MCF 10A (cell line): ENCODE data around the gene COX14. TPM values are rescaled to one million over a fixed set of nuclear protein-coding genes. Genes with fewer than 3 reads are reported as not detected.

ENCODE experiments used
- BruUV-seq: library from RNA; stranded (reverse); fragments of 400-500 nt; replicated peaks from 2 replicates; lab custom pipeline; 2021; lab: Mats Ljungman, UMichigan
- CTCF ChIA-PET: fragments of 300-600 bp; sonication (Branson Sonifier 250); formaldehyde crosslinking; extraction: SDS; loops from one replicate; lab custom pipeline; 2021; ENCODE audit warnings: antibody characterized with exemption, inconsistent platforms; lab: Yijun Ruan, JAX
- POLR2A ChIA-PET: fragments of 300-600, 350-650 bp; sonication (Branson Sonifier 250); formaldehyde crosslinking; extraction: SDS; loops from one replicate; lab custom pipeline; 2020; ENCODE audit warnings: antibody characterized with exemption, inconsistent platforms; lab: Yijun Ruan, JAX
- DNase-seq: peaks from one replicate; pipeline ENCODE4 v3.0.0-alpha.2; 2018; ENCODE audit not compliant: unreplicated experiment
- H3K27ac Mint-ChIP-seq: one replicate; pipeline ENCODE4 v1.8.0; 2022; ENCODE audit warnings: mild to moderate bottlenecking, low read depth, mixed read lengths; ENCODE audit not compliant: unreplicated experiment
- H3K27me3 Mint-ChIP-seq: one replicate; pipeline ENCODE4 v1.8.0; 2022; ENCODE audit warnings: mixed read lengths; ENCODE audit not compliant: insufficient read depth, unreplicated experiment
- H3K36me3 Mint-ChIP-seq: one replicate; pipeline ENCODE4 v1.8.0; 2022; ENCODE audit warnings: mild to moderate bottlenecking, moderate library complexity, mixed read lengths; ENCODE audit not compliant: insufficient read depth, unreplicated experiment
- H3K4me1 Mint-ChIP-seq: one replicate; pipeline ENCODE4 v1.8.0; 2022; ENCODE audit warnings: mixed read lengths; ENCODE audit not compliant: insufficient read depth, unreplicated experiment
- H3K4me3 Mint-ChIP-seq: one replicate; pipeline ENCODE4 v1.8.0; 2022; ENCODE audit warnings: mild to moderate bottlenecking, moderate library complexity, mixed read lengths; ENCODE audit not compliant: unreplicated experiment
- H3K9me3 Mint-ChIP-seq: one replicate; pipeline ENCODE4 v1.8.0; 2022; ENCODE audit warnings: mixed read lengths; ENCODE audit not compliant: unreplicated experiment
- CTCF ChIP-seq: fragments of 200-600 bp; IDR thresholded peaks from one replicate; pipeline ENCODE4 v1.8.0; 2022; ENCODE audit warnings: antibody characterized with exemption, mild to moderate bottlenecking; ENCODE audit not compliant: unreplicated experiment
- intact Hi-C: fragments of 100-400 bp; cut with micrococcal nuclease; formaldehyde crosslinking; loops from 2 replicates; pipeline ENCODE4 v1.14.1; 2022
- total RNA-seq: library from RNA; stranded (reverse); gene quantifications from 2 replicates; pipeline ENCODE4 v1.2.3, GENCODE V29; 2022

Gene COX14
- total RNA-seq, 1 experiment from 2014 or later = 43.6 TPM

GRCh38 chr12:50072198-50072907, 39.7 kb upstream of the COX14 start:
- no TSS peak for BruUV-seq
- H3K27me3 Mint-ChIP-seq = no peaks in the 10 kb centered on the region
- H3K27ac Mint-ChIP-seq = no peak overlapping the region
- peaks cover 15% of the 10 kb centered on the region for H3K4me1 Mint-ChIP-seq
- no peak overlapping the region for H3K4me3 Mint-ChIP-seq
- ChIA-PET CTCF (interaction anchor here (0.5 to 11.8 kb wide), 8 partner anchors 10 to 346 kb away, joined by 3 to 241 read pairs (median 15); partner anchors contain the start of genes AQP6 and SMARCD1), POLR2A (no interaction called here)
- intact Hi-C loops = loop anchor here (10.0 kb wide), 1 partner anchor 562 kb away; no protein-coding TSS in a partner anchor
- H3K36me3 Mint-ChIP-seq = no peaks in the 10 kb centered on the region
- H3K9me3 Mint-ChIP-seq = no peaks in the 10 kb centered on the region
- no peak for TF ChIP-seq CTCF
- DNase-seq = no peak

- no peak overlapping the region for H3K27ac Mint-ChIP-seq
- peaks cover 15% of the 10 kb centered on the region for H3K4me1 Mint-ChIP-seq
- H3K36me3 Mint-ChIP-seq = no peaks in the 10 kb centered on the region
- BruUV-seq = no TSS peak
- DNase-seq = no peak
- no peak for TF ChIP-seq CTCF
- no peak overlapping the region for H3K4me3 Mint-ChIP-seq
- no peaks in the 10 kb centered on the region for H3K27me3 Mint-ChIP-seq
- no peaks in the 10 kb centered on the region for H3K9me3 Mint-ChIP-seq
- intact Hi-C loops = loop anchor here (10.0 kb wide), 1 partner anchor 562 kb away; no protein-coding TSS in a partner anchor
- ChIA-PET CTCF (interaction anchor here (0.8 to 11.8 kb wide), 7 partner anchors 11 to 104 kb away, joined by 3 to 241 read pairs (median 16); partner anchors contain the start of gene AQP6), POLR2A (no interaction called here)
These were observed 38.8 kb upstream of the COX14 start for GRCh38 chr12:50073206-50073605.

GRCh38 chr12:50073712-50074111, 38.3 kb upstream of the COX14 start:
- no peak overlapping the region for H3K4me3 Mint-ChIP-seq
- no peak overlapping the region for H3K27ac Mint-ChIP-seq
- DNase-seq = no peak
- no peak for TF ChIP-seq CTCF
- H3K9me3 Mint-ChIP-seq = no peaks in the 10 kb centered on the region
- no peaks in the 10 kb centered on the region for H3K27me3 Mint-ChIP-seq
- intact Hi-C loops = loop anchor here (10.0 kb wide), 1 partner anchor 561 kb away; no protein-coding TSS in a partner anchor
- CTCF ChIA-PET = interaction anchor here (0.6 to 11.8 kb wide), 14 partner anchors 11 to 334 kb away, joined by 3 to 241 read pairs (median 5); partner anchors contain the start of gene AQP6
- H3K4me1 Mint-ChIP-seq = peaks cover 15% of the 10 kb centered on the region
- BruUV-seq = no TSS peak
- no peaks in the 10 kb centered on the region for H3K36me3 Mint-ChIP-seq
- POLR2A ChIA-PET = no interaction called here
